Middle frontal gyrus (tissue), 1 donor: ENCODE data around the gene MYRIP.
"Not testable (repeated sequence)": the region's sequence is repeated elsewhere in the genome, so short reads cannot be mapped to it uniquely, and the experiment has no call there.

Source experiments
- DNase-seq: peaks from one replicate; pipeline ENCODE4 v3.0.0-alpha.2; 2015; ENCODE audit warnings: low spot score; ENCODE audit errors: extremely low spot score

The MYRIP gene

GRCh38 chr3:40267937-40268724 lies 458.7 kb downstream of the MYRIP start:
- DNase-seq: no peak

- DNase-seq: no peak
These were observed 459.6 kb downstream of the MYRIP start for GRCh38 chr3:40268802-40269524.

GRCh38 chr3:40278791-40279190 lies 469.4 kb downstream of the MYRIP start:
- no peak for DNase-seq

GRCh38 chr3:40281995-40282394 lies 472.6 kb downstream of the MYRIP start:
- DNase-seq: no peak

- DNase-seq: not testable (repeated sequence)
These were observed 473.6 kb downstream of the MYRIP start for GRCh38 chr3:40283057-40283456.

GRCh38 chr3:40287248-40287647 lies 477.8 kb downstream of the MYRIP start:
- DNase-seq: no peak

- no peak for DNase-seq
These were observed 481.0 kb downstream of the MYRIP start for GRCh38 chr3:40290396-40290795.

GRCh38 chr3:40291471-40291870 lies 482.1 kb downstream of the MYRIP start:
- no peak for DNase-seq

- DNase-seq: peak; percentile 19
These were observed 483.4 kb downstream of the MYRIP start for GRCh38 chr3:40292637-40293349.

- no peak for DNase-seq
These were observed 485.0 kb downstream of the MYRIP start for GRCh38 chr3:40294434-40294833.

GRCh38 chr3:40298075-40298474 lies 488.7 kb downstream of the MYRIP start:
- no peak for DNase-seq

GRCh38 chr3:40299130-40299720 lies 489.8 kb downstream of the MYRIP start:
- no peak for DNase-seq

- no peak for DNase-seq
These were observed 490.4 kb downstream of the MYRIP start for GRCh38 chr3:40299721-40300335.

GRCh38 chr3:40302784-40303183 lies 493.4 kb downstream of the MYRIP start:
- no peak for DNase-seq

GRCh38 chr3:40304352-40304751 lies 494.9 kb downstream of the MYRIP start:
- DNase-seq: no peak

GRCh38 chr3:40306336-40306735 lies 496.9 kb downstream of the MYRIP start:
- DNase-seq: no peak

GRCh38 chr3:40307176-40307575 lies 497.8 kb downstream of the MYRIP start:
- no peak for DNase-seq

GRCh38 chr3:40308725-40309417 lies 499.5 kb downstream of the MYRIP start:
- DNase-seq: no peak

- peak; percentile 98 for DNase-seq
These were observed 500.1 kb downstream of the MYRIP start, which contains the start of gene EIF1B for GRCh38 chr3:40309418-40309924. Gene EIF1B, plus strand, starts transcription at chr3:40309707. Its CDS starts 235 bp downstream, at chr3:40309942.
